ENCODE data around the gene HNRNPH3.

HNRNPH3 gene

DNA sequence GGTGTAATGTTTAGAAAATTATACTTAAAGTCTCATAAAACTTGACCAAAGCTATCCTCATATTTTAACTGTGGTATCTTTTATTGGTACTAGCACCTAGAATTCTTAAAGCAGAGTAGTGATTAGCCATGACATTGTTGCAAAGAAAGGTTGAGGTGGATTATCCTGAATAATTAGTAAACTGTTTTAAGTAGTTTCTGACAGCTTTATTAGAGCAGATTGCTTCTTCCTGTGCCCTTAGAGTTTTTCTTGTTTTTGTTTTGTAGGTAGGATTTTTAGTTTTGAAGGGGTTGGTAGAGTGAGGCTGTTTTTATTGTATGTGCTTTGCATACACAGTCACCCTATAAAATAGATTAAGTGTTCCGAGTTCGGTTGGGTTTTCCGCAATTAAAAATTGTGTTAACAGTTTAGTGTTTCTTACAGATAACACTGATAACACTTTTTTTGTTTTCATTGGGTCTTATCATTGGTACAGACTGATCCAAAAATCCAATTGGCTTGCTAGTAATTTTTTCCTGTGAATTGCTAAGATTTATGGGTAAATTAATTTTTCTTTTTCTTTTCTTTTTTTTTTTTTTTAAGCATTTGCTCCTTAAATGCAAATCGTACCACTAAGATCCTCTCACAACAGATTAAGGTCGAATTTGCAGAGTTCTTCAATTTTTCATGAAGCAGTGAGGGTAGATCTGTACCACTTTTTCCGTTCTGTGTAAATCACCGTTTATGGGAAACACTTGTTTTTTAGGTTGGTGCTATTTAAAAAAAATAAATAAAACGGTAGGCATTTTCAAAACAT lies 3.0 kb downstream of the HNRNPH3 start:
- peaks cover 54% of the 10 kb centered on the region for H4K20me1 ChIP-seq (ENCODE audit: control insufficient read depth, insufficient read depth, low read depth, low read length)
- H3K4me3 ChIP-seq (ENCODE audit: low read length), result peak overlapping the region; percentile 83
- TF ChIP-seq, protein P1, sequence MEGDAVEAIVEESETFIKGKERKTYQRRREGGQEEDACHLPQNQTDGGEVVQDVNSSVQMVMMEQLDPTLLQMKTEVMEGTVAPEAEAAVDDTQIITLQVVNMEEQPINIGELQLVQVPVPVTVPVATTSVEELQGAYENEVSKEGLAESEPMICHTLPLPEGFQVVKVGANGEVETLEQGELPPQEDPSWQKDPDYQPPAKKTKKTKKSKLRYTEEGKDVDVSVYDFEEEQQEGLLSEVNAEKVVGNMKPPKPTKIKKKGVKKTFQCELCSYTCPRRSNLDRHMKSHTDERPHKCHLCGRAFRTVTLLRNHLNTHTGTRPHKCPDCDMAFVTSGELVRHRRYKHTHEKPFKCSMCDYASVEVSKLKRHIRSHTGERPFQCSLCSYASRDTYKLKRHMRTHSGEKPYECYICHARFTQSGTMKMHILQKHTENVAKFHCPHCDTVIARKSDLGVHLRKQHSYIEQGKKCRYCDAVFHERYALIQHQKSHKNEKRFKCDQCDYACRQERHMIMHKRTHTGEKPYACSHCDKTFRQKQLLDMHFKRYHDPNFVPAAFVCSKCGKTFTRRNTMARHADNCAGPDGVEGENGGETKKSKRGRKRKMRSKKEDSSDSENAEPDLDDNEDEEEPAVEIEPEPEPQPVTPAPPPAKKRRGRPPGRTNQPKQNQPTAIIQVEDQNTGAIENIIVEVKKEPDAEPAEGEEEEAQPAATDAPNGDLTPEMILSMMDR (IDR thresholded peaks at IDR 0.05; ENCODE audit: low read depth, low read length, poor library complexity, severe bottlenecking), result no peak
- TF ChIP-seq EZH2phosphoT487 (IDR thresholded peaks at IDR 0.05; ENCODE audit: borderline replicate concordance, low read length), result no peak
- peaks cover 78% of the 10 kb centered on the region for H3K36me3 ChIP-seq (ENCODE audit: control insufficient read depth, low read length)
- peaks cover 91% of the 10 kb centered on the region for H3K79me2 ChIP-seq (ENCODE audit: control insufficient read depth, low read length)
- peak overlapping the region; percentile 10; the same call in 1 of the 2 replicates for H3K27ac ChIP-seq (ENCODE audit: low read depth, low read length)
- peaks cover 47% of the 10 kb centered on the region for H3K4me1 ChIP-seq (ENCODE audit: control insufficient read depth, low read length)
- H3K4me2 ChIP-seq (ENCODE audit: low read length), result peak overlapping the region; percentile 87
- H3K9me3 ChIP-seq (ENCODE audit: control insufficient read depth, insufficient read depth, low read length), result no peaks in the 10 kb centered on the region
- H3F3A ChIP-seq (ENCODE audit: control insufficient read depth, insufficient read depth), result peaks cover 28% of the 10 kb centered on the region
- no peaks in the 10 kb centered on the region for H3K27me3 ChIP-seq (ENCODE audit: control insufficient read depth, low read length)
- H3K9me2 ChIP-seq (replicated peaks; ENCODE audit: control insufficient read depth, low read length), result no peaks in the 10 kb centered on the region

- peaks cover 38% of the 10 kb centered on the region for H3F3A ChIP-seq (ENCODE audit: control insufficient read depth, insufficient read depth)
Measured at GRCh38 chr10:68336754-68337351, 5.0 kb downstream of the HNRNPH3 start.

GRCh38 chr10:68340358-68341080 lies 8.7 kb downstream of the HNRNPH3 start:
- Histone ChIP-seq H3K4me2 (ENCODE audit: low read length) (no peak overlapping the region), H4K20me1 (ENCODE audit: control insufficient read depth, insufficient read depth, low read depth, low read length) (peaks cover 29% of the 10 kb centered on the region)

More at GRCh38 chr10:68336754-68337351, 5.0 kb downstream of the HNRNPH3 start:
- peaks cover 30% of the 10 kb centered on the region for H3K4me1 ChIP-seq (ENCODE audit: control insufficient read depth, low read length)
- H3K36me3 ChIP-seq (ENCODE audit: control insufficient read depth, low read length), result peaks cover 98% of the 10 kb centered on the region
- no peak overlapping the region for H3K27ac ChIP-seq (ENCODE audit: low read depth, low read length)
- TF ChIP-seq EZH2phosphoT487 (IDR thresholded peaks at IDR 0.05; ENCODE audit: borderline replicate concordance, low read length), result no peak
- TF ChIP-seq, protein P1 (IDR thresholded peaks at IDR 0.05; ENCODE audit: low read depth, low read length, poor library complexity, severe bottlenecking), result no peak
- peak overlapping the region; percentile 39 for H3K4me2 ChIP-seq (ENCODE audit: low read length)
- H4K20me1 ChIP-seq (ENCODE audit: control insufficient read depth, insufficient read depth, low read depth, low read length), result peaks cover 54% of the 10 kb centered on the region
- no peaks in the 10 kb centered on the region for H3K9me3 ChIP-seq (ENCODE audit: control insufficient read depth, insufficient read depth, low read length)
- H3K9me2 ChIP-seq (replicated peaks; ENCODE audit: control insufficient read depth, low read length), result no peaks in the 10 kb centered on the region
- peaks cover 99% of the 10 kb centered on the region for H3K79me2 ChIP-seq (ENCODE audit: control insufficient read depth, low read length)
- peak overlapping the region; percentile 14; the same call in 1 of the 2 replicates for H3K4me3 ChIP-seq (ENCODE audit: low read length)
- no peaks in the 10 kb centered on the region for H3K27me3 ChIP-seq (ENCODE audit: control insufficient read depth, low read length)

More at GRCh38 chr10:68340358-68341080, 8.7 kb downstream of the HNRNPH3 start:
- TF ChIP-seq, protein P1 (IDR thresholded peaks at IDR 0.05; ENCODE audit: low read depth, low read length, poor library complexity, severe bottlenecking), result no peak
- no peak for TF ChIP-seq EZH2phosphoT487 (IDR thresholded peaks at IDR 0.05; ENCODE audit: borderline replicate concordance, low read length)
- H3K9me3 ChIP-seq (ENCODE audit: control insufficient read depth, insufficient read depth, low read length), result no peaks in the 10 kb centered on the region
- no peaks in the 10 kb centered on the region for H3K9me2 ChIP-seq (replicated peaks; ENCODE audit: control insufficient read depth, low read length)
- H3K4me1 ChIP-seq (ENCODE audit: control insufficient read depth, low read length), result peaks cover 15% of the 10 kb centered on the region
- H3K36me3 ChIP-seq (ENCODE audit: control insufficient read depth, low read length), result peaks cover 97% of the 10 kb centered on the region
- no peak overlapping the region for H3K4me3 ChIP-seq (ENCODE audit: low read length)
- H3K27me3 ChIP-seq (ENCODE audit: control insufficient read depth, low read length), result no peaks in the 10 kb centered on the region
- peaks cover 73% of the 10 kb centered on the region for H3F3A ChIP-seq (ENCODE audit: control insufficient read depth, insufficient read depth)
- peaks cover 69% of the 10 kb centered on the region for H3K79me2 ChIP-seq (ENCODE audit: control insufficient read depth, low read length)
- H3K27ac ChIP-seq (ENCODE audit: low read depth, low read length), result no peak overlapping the region
